Activated T-cell treated with anti-CD3 and anti-CD28 coated beads for 24 hours (primary cell): ENCODE measurements around the gene ADA.
"Not testable (repeated sequence)": the region's sequence is repeated elsewhere in the genome, so short reads cannot be mapped to it uniquely, and the experiment has no call there.

ENCODE experiments used
- DNase-seq: peaks from one replicate; pipeline ENCODE4 v3.0.0-alpha.2; 2020; ENCODE audit warnings: low read depth

ADA gene

GRCh38 chr20:44651684-44652423, at the start of gene ADA:
TSS of gene ADA (minus strand) at chr20:44651699. CDS start at chr20:44651607, 92 bp downstream.
- DNase-seq: peak; percentile 19

- DNase-seq: no peak
Measured at GRCh38 chr20:44700306-44700705, 48.8 kb upstream of the ADA start.

- DNase-seq: no peak
Measured at GRCh38 chr20:44698351-44698750, 46.9 kb upstream of the ADA start.

GRCh38 chr20:44697041-44697440, 45.5 kb upstream of the ADA start:
- DNase-seq: not testable (repeated sequence)

- DNase-seq: no peak
Measured at GRCh38 chr20:44696315-44696714, 44.8 kb upstream of the ADA start.

GRCh38 chr20:44695674-44696300, 44.3 kb upstream of the ADA start:
- no peak for DNase-seq

- no peak for DNase-seq
Measured at GRCh38 chr20:44695295-44695673, 43.8 kb upstream of the ADA start.

GRCh38 chr20:44694159-44694558, 42.7 kb upstream of the ADA start:
- no peak for DNase-seq

GRCh38 chr20:44693627-44694026, 42.1 kb upstream of the ADA start:
- no peak for DNase-seq

GRCh38 chr20:44692932-44693480, 41.5 kb upstream of the ADA start:
- DNase-seq: no peak

GRCh38 chr20:44691424-44692423, 40.2 kb upstream of the ADA start:
- DNase-seq: no peak

- DNase-seq: no peak
Measured at GRCh38 chr20:44690781-44691423, 39.4 kb upstream of the ADA start.

- DNase-seq: no peak
Measured at GRCh38 chr20:44689809-44690208, 38.3 kb upstream of the ADA start.

- no peak for DNase-seq
Measured at GRCh38 chr20:44688053-44688625, 36.6 kb upstream of the ADA start.

GRCh38 chr20:44686934-44687333, 35.4 kb upstream of the ADA start:
- no peak for DNase-seq

GRCh38 chr20:44684047-44684967, 32.8 kb upstream of the ADA start:
- DNase-seq: no peak

GRCh38 chr20:44683263-44684046, 32.0 kb upstream of the ADA start:
- DNase-seq: peak; percentile 49

- no peak for DNase-seq
Measured at GRCh38 chr20:44681796-44682566, 30.5 kb upstream of the ADA start.
